Mucosa of rectum (tissue), 2 donors: ENCODE measurements around the gene CHRNA4.
"Not testable (repeated sequence)": the region's sequence is repeated elsewhere in the genome, so short reads cannot be mapped to it uniquely, and the experiment has no call there.

Experiments used
- H3K27ac ChIP-seq, 2 donors: one replicate each; pipeline ENCODE4 v1.7.0; 2013; ENCODE audit warnings: inconsistent platforms in 2 of 2, low read depth in 2 of 2, low read length in 2 of 2
- H3K27me3 ChIP-seq, 2 donors: one replicate each; pipeline ENCODE4 v1.7.0; 2013; ENCODE audit warnings: low read length in 2 of 2; ENCODE audit not compliant: control insufficient read depth in 2 of 2, insufficient read depth in 2 of 2
- H3K36me3 ChIP-seq, 2 donors: one replicate each; pipeline ENCODE4 v1.7.0; 2013; ENCODE audit warnings: low read length in 2 of 2; ENCODE audit not compliant: control insufficient read depth in 2 of 2, insufficient read depth in 2 of 2
- H3K4me1 ChIP-seq, 2 donors: one replicate each; pipeline ENCODE4 v1.7.0; 2013; ENCODE audit warnings: low read length in 2 of 2, mild to moderate bottlenecking in 1 of 2; ENCODE audit not compliant: control insufficient read depth in 2 of 2, insufficient read depth in 2 of 2
- H3K4me3 ChIP-seq, 2 donors: one replicate each; pipeline ENCODE4 v1.7.0; 2013; ENCODE audit warnings: low read length in 2 of 2
- H3K9ac ChIP-seq, 2 donors: one replicate each; pipeline ENCODE4 v1.7.0; 2013; ENCODE audit warnings: low read length in 2 of 2, low read depth in 1 of 2, mild to moderate bottlenecking in 1 of 2
- H3K9me3 ChIP-seq, 2 donors: one replicate each; pipeline ENCODE4 v1.7.0; 2013; ENCODE audit warnings: low read length in 2 of 2; ENCODE audit not compliant: control insufficient read depth in 2 of 2
- donor health status: healthy.
- donor health status: Normal muscosa, but diverticular disease.

Gene CHRNA4

DNA sequence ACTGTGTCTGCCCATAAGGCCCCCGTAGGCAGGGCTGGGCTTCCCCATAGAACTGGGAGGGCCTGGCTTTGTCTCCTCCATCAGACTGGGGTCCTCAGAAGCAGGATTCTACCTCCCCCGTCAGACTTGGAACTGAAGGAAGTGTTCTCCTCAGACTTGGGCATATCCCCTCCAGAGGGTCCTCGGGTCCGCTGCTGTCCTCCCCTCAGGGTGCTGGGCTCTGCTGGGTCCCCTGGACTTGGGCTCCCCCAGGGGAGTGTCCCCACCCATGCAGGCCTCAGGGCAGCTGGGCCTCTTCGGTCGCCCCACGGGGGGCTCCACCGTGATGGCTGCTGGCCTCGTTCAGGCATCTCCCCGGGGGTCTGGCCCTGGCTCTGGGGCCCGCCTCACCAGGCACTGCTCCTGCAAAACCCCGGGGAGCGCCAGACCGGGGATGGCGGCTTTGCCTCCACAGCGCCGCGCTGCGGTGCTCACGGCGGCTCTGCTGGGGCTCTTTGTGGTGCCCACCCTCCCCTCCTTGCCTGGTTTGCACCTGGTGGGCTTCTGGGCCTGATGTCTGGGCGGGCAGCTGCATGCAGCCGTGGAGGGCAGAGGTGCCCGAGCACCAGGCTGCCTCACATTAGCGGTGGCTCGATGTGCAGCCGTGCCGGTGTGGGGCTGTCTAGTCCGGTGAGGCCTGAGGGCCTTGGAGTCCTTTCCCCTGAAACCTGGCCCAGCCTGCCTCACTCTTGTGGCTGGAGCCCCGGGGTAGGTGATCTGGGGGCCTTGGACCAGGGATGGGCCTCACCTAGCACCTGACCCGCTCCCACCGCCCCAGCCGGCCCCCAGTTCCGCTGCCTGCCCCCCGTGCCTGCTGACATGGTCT, 54.2 kb downstream of the CHRNA4 start:
- Histone ChIP-seq H3K27me3 (peaks cover 0 to 10% of the 10 kb centered on the region in 2 donors), H3K4me3 (no peak overlapping the region)

DNA sequence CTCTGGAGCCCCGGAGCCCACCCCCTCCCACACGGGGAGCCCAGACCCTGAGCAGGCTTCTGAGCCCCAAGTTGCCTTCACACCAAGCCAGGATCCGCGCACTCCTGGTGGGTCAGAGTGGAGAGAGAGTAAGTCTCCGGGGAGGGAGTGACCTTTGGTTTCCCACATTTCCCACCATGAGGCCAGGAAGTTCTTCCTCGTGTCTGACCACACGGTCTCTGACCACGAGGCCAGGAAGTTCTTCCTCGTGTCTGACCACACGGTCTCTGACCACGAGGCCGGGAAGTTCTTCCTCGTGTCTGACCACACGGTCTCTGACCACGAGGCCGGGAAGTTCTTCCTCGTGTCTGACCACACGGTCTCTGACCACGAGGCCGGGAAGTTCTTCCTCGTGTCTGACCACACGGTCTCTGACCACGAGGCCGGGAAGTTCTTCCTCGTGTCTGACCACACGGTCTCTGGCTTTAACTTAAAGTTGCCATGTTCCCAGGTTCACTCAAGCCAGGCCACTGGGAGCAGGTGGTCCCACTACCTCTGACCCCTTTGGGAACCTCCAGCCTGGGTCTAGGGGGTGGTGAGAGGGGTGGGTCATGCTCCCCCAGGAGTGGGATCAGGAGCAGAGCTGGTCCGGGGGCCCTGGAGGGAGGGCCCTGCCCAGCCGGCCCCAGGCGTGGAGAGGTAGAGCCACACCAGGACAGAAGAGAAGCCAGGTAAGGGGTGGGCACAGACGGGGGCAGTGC, 55.0 kb downstream of the CHRNA4 start:
- not testable (repeated sequence) for H3K9me3 ChIP-seq, H3K4me3 ChIP-seq, H3K9ac ChIP-seq, H3K27me3 ChIP-seq, H3K27ac ChIP-seq, H3K4me1 ChIP-seq, H3K36me3 ChIP-seq

More for the DNA sequence above, 54.2 kb downstream of the CHRNA4 start:
- Histone ChIP-seq H3K27ac (no peak overlapping the region), H3K9ac (no peak overlapping the region), H3K9me3 (no peaks in the 10 kb centered on the region), H3K36me3 (no peaks in the 10 kb centered on the region), H3K4me1 (no peaks in the 10 kb centered on the region)

DNA sequence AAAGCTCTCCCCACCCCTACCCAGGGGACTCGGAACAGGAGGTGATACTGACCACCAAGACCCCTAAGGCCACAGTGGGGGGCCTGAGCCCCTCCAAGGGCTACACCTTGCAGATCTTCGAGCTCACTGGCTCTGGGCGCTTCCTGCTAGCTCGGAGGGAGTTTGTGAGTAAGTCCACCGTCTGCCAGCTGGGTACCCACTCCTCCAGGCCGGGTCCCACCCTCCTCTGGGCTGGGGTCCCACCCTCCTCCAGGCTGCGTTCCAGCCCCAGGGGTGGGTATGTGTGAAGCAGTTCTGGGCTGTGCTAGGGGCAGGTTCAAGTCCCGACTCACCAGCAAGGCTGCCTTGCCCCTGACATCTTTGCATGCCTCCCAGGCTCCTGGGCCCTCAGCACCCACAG, 55.8 kb downstream of the CHRNA4 start:
- H3K4me1 ChIP-seq, result no peaks in the 10 kb centered on the region
- H3K9me3 ChIP-seq, result no peaks in the 10 kb centered on the region
- H3K27me3 ChIP-seq, result peaks cover 0 to 10% of the 10 kb centered on the region in 2 donors
- no peaks in the 10 kb centered on the region for H3K36me3 ChIP-seq
- H3K27ac ChIP-seq, result no peak overlapping the region
- no peak overlapping the region for H3K4me3 ChIP-seq
- no peak overlapping the region for H3K9ac ChIP-seq

DNA sequence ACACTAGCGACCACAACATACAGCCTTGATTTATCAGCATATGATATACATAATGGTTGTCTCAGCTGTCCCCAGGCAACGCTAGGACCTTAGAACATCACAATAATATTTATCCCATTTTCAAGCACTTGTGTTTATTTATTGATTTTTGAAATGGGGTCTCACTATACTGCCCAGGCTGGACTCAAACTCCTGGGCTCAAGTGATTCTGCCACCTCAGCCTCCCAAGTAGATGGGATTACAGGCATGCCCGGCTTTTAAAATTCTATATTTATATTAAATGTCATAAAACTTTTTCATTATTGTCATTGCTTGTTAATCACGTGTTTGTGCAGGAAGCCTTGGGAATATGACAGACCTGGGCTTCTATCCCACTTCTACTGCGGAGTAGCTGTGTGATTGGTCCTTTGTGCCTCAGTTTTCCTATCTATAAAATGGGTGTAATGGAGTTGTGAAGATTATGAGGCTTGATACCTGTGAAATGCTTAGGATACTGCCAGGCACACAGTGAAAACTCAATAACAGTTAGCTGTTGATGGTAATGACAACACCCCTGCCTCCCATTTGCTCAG, 58.0 kb downstream of the CHRNA4 start:
- Histone ChIP-seq H3K9me3 (no peaks in the 10 kb centered on the region), H3K36me3 (no peaks in the 10 kb centered on the region), H3K27ac (no peak overlapping the region), H3K4me1 (no peaks in the 10 kb centered on the region), H3K9ac (no peak overlapping the region), H3K4me3 (no peak overlapping the region), H3K27me3 (peaks cover 0 to 11% of the 10 kb centered on the region in 2 donors)

DNA sequence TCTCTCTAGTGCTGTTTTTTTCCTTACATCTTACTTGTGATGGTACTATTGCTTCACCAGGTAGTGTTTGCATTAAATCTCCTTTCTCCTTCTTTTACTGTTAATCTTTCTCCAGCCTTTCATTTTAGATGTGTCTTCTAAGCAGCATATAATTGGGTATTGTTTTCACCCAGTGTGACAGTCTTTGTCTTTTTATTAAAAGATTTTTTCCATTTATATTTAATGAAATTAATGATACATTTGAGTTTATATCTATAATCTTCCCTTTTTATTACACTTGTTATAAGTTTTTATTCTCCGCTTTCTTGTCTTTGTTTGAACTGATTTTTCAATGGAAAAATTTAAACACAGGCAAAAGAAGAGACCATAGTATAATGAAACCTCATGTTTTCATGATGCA, 59.5 kb downstream of the CHRNA4 start:
- no peaks in the 10 kb centered on the region for H3K4me1 ChIP-seq
- no peak overlapping the region for H3K9ac ChIP-seq
- H3K9me3 ChIP-seq, result no peaks in the 10 kb centered on the region
- H3K4me3 ChIP-seq, result no peak overlapping the region
- H3K27ac ChIP-seq, result no peak overlapping the region
- H3K27me3 ChIP-seq, result peaks cover 2 to 4% of the 10 kb centered on the region in 2 donors
- no peaks in the 10 kb centered on the region for H3K36me3 ChIP-seq

DNA sequence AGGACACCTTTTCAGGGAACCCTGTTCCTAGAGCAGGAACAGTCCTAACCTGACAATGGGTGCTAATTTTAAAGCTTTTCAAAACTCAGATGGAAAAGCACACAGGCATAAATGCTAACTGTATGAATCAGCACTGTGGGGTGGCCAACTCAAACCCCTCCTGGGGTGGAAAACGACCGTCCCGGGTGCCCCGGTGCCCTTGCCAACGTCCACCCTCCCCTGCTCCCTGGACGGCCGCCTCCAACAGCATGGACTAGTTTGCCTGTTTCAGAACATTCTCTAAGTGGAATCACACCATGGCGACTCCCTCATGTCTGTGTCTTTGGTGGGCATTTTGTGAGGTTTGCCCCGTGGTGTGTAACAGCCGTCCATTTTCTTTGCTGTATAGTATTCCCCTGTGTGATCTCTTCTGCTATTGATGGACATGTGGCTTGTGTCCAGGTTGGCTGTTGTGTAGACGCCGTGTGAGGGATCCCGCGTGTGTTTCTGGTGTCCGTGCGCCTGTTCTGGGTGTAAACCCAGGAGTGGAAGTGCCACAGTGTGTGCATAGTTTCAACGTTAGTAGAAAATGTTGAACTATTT, 62.3 kb downstream of the CHRNA4 start:
- Histone ChIP-seq H3K36me3 (no peaks in the 10 kb centered on the region), H3K27me3 (peaks cover 11 to 13% of the 10 kb centered on the region in 2 donors), H3K9me3 (no peaks in the 10 kb centered on the region), H3K9ac (no peak overlapping the region), H3K4me3 (no peak overlapping the region), H3K27ac (no peak overlapping the region), H3K4me1 (no peaks in the 10 kb centered on the region)

DNA sequence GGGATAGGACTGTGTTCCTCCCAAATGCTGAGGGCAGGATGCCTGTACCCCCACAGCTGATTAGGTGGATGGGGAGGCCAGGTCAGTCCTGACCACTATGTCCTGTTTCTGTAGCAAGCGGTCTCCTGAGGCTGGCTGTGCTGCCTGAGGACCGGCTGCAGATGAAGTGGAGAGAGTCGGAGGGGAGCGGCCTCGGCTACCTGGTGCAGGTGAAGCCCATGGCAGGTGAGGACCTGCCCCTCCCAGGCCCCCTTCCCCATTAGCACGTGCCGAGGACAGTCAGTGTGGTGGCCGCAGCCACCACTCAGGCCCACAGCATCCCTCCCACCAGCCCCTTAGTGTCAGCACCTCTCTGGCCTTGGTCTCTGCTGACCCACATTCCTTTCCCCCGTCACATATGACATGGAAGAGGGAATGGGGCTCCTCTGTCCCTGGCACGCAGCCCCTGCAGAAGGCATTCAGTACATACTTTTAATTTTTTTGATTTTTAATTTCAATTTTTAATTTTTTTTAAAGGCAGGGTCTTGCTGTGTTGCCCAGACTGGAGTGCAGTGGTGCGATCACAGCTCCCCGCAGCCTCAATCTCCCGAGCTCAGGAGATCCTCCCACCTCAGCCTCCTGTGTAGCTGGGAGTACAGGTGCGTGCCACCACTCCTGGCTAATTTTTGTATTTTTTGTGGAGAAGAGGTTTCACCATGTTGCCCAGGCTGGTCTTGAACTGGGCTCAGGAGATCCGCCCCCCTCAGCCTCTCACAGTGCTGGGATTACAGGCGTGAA, 63.2 kb downstream of the CHRNA4 start:
- H3K4me1 ChIP-seq, result no peaks in the 10 kb centered on the region
- H3K9me3 ChIP-seq, result no peaks in the 10 kb centered on the region
- peaks cover 11 to 18% of the 10 kb centered on the region in 2 donors for H3K27me3 ChIP-seq
- H3K27ac ChIP-seq, result no peak overlapping the region
- no peak overlapping the region for H3K9ac ChIP-seq
- no peak overlapping the region for H3K4me3 ChIP-seq
- no peaks in the 10 kb centered on the region for H3K36me3 ChIP-seq

DNA sequence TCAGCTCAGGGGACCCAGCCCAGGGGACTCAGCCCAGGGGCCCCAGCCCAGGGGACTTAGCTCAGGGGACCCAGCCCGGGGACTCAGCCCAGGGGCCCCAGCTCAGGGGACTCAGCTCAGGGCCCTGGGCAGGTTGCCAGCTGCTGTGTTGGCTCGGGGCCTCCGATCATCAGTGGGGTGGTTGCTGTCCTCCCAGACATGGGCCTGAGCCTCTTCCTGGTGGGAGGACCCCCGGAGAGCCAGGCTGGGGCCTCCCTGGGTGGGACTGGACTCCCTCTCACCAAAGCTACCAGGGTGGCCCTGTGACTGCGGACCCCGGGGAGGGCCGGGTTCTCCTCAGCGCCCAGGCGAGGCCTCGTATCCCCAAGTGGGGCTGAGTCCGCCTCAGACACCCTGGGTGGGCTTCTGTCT, 63.8 kb downstream of the CHRNA4 start:
- Histone ChIP-seq H3K27ac (no peak overlapping the region), H3K9me3 (no peaks in the 10 kb centered on the region), H3K4me1 (no peaks in the 10 kb centered on the region), H3K4me3 (no peak overlapping the region), H3K27me3 (peaks cover 11 to 22% of the 10 kb centered on the region in 2 donors), H3K9ac (no peak overlapping the region), H3K36me3 (no peaks in the 10 kb centered on the region)

DNA sequence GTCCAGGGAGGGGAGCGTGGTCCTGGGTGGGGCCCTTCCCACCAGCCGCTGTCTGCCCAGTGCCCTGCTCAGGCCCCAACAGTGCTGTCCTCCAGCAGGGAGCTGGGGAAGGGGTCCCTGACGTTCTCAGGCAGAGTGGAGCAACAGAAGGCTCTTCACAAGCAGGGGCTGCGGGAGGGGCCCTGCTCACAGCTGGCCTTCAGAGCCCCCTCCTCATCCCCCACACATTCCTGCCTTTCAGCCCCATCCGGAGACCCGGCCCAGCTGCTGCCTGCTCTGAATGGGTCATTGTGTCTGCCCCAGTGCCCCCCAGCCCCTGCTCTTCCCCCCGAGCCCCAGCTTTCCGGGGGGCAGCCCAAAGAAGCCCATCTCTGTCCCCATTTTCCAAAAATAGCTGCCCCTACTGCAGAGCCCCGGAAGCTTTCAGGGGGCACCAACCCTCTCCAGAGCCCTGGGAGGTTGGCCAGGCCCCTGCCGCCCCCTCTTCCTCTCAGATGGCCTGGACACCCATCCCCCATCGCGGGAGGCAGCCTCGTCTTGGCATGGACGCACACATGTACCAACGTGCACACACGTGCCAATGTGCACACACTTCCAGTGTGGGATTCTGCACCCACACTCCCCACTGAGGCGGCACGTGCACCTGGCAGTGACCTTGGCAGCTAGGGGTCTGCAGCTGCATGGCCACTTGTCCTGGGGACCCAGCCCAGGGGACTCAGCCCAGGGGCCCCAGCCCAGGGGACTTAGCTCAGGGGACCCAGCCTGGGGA, 64.4 kb downstream of the CHRNA4 start:
- peaks cover 14 to 27% of the 10 kb centered on the region in 2 donors for H3K27me3 ChIP-seq
- no peaks in the 10 kb centered on the region for H3K36me3 ChIP-seq
- H3K9me3 ChIP-seq, result no peaks in the 10 kb centered on the region
- H3K9ac ChIP-seq, result no peak overlapping the region
- H3K4me3 ChIP-seq, result no peak overlapping the region
- no peaks in the 10 kb centered on the region for H3K4me1 ChIP-seq
- no peak overlapping the region for H3K27ac ChIP-seq
